ENCODE measurements around the gene AUTS2.

AUTS2 gene

DNA sequence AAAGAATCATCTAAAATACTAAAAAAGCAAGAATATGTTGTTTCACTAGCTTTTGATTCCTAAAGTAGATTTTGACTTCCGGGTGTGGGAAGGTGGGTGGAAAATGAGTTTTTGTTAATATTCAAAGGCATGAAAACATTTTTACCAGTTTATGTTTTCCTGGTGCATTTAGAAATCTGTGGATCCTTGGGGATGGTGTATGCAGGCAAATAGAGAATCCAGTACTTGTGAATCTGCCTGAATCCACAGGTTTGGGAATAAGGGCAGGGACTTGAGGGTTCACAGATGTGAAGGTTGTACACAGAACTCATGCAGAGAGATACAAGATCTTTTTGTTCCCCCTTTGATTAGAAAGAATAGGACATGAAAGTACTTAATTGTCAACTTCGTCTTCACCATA, 22.4 kb downstream of the AUTS2 start:
- H3K4me3 ChIP-seq (ENCODE audit: low read depth, low read length), result no peak overlapping the region
- DNase-seq (ENCODE audit: low read depth), result no peak
- TF ChIP-seq, protein P1, sequence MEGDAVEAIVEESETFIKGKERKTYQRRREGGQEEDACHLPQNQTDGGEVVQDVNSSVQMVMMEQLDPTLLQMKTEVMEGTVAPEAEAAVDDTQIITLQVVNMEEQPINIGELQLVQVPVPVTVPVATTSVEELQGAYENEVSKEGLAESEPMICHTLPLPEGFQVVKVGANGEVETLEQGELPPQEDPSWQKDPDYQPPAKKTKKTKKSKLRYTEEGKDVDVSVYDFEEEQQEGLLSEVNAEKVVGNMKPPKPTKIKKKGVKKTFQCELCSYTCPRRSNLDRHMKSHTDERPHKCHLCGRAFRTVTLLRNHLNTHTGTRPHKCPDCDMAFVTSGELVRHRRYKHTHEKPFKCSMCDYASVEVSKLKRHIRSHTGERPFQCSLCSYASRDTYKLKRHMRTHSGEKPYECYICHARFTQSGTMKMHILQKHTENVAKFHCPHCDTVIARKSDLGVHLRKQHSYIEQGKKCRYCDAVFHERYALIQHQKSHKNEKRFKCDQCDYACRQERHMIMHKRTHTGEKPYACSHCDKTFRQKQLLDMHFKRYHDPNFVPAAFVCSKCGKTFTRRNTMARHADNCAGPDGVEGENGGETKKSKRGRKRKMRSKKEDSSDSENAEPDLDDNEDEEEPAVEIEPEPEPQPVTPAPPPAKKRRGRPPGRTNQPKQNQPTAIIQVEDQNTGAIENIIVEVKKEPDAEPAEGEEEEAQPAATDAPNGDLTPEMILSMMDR (IDR thresholded peaks at IDR 0.05; ENCODE audit: low read depth, low read length, missing control alignments), result no peak

DNA sequence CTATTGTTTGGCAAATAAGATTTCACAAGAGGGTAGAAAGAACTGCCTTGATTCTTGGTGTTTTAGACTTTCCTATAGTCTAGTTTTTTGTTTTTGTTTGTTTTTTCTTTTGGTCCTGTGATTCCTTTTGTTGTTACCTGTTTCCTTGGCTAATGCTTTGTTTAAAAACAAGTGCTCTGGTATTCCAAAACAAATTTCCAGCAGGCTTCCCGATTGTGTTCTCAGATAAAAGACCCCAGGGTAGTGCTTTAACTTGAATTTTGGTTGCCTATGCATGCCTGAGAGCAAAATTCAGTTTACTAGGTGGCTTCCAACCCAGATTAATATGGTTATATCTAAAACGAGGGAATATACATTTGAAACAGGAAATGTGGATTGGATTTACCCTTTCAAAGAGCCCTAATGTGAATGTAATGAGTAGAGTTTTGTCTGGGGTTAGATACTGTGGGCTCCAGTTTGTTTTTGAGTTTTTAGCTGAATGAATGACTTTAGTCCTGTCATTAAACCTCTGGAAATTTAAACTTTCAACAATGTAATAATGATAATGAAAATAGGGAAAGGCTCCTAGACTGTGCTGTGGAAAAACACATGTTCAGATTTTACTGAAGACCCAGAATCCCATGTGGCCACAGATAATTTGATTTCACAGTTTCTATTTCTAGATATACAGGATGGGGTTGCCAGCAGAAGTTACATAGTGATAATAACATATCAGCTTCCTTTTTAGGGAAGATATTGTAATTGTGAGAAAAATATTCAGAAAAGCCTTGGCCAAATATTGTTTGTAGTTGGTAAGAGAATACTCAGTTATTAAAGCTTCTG, 23.9 kb downstream of the AUTS2 start:
- H3K4me3 ChIP-seq (ENCODE audit: low read depth, low read length), result no peak overlapping the region
- DNase-seq (ENCODE audit: low read depth), result no peak
- TF ChIP-seq, protein P1 (IDR thresholded peaks at IDR 0.05; ENCODE audit: low read depth, low read length, missing control alignments), result no peak

DNA sequence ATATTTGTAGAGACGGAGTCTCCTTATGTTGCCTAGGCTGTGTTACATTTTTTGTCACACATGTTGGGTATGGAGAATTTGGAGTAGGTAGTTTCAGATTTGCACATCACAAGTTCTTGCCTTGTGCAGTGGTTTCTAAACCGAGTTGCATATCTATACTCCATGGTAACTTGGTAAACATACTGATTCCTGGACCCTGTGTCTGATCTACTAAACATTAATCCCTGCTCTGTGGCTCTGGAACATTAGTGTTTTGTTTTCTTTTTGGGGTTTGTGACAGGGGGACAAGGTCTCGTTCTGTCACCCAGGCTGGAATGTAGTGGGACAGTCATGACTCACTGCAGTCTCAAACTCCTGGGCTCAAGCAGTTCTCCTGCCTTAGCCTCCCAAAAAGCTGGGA, 24.7 kb downstream of the AUTS2 start:
- TF ChIP-seq, protein P1 (IDR thresholded peaks at IDR 0.05; ENCODE audit: low read depth, low read length, missing control alignments), result no peak
- DNase-seq (ENCODE audit: low read depth), result no peak
- no peak overlapping the region for H3K4me3 ChIP-seq (ENCODE audit: low read depth, low read length)

DNA sequence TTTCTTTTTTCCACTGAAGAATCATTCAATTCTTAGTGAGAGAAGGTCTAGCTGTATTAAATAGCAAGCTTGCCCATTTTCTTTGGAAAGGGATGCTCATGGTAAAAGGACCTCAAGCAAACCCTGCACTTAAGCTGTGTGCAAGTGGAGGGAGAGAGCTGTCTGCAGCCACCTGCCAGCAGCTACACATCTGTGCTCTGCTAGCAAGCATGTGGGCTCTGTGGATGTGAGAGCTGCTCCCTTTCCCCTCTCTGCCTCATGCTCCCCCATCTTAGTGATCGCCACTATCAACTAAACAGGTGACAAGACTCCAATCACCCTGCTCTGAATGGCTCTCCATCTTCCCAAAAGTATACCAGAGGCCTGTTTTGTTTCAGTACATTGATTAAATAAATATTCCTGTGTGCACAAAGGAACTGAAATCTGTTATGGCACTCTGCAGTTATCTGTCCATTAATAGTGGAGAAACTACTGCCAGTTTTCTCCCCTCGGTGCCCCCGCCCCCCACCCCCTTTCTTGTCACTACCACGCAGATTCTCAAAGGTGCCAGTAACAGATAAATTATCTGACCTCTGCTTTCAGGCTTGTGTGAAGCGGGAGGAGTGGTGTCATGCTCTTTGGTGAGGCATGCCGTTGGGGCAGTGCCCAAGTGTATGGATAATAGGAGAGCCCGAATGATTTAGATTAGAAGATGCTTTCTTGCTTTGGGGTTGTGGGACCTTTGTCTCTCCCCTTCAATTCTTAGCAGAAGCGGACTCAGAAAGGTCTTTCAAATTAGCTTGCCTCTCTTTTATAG, 26.4 kb downstream of the AUTS2 start:
- TF ChIP-seq, protein P1 (IDR thresholded peaks at IDR 0.05; ENCODE audit: low read depth, low read length, missing control alignments), result no peak
- no peak overlapping the region for H3K4me3 ChIP-seq (ENCODE audit: low read depth, low read length)
- no peak for DNase-seq (ENCODE audit: low read depth)

DNA sequence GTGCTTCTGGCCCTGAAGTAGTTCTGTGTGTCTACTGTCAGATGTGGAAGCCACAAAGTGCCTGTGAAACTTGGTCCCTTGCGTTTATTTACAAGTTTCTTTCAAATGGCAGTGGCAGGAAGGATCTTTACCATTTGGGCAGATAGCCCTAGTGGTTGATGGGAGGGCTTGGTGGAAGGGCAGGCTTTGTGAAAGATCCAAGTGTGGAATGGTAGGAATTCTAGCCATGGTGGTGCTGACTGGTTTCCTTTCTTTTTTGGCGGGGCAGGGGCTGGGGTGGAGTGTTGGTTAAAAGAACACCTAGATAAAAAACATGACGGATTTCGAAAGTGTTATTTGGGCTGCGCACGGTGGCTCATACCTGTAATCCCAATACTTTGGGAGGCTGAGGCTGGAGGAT, 27.0 kb downstream of the AUTS2 start:
- TF ChIP-seq, protein P1 (IDR thresholded peaks at IDR 0.05; ENCODE audit: low read depth, low read length, missing control alignments), result no peak
- no peak for DNase-seq (ENCODE audit: low read depth)
- no peak overlapping the region for H3K4me3 ChIP-seq (ENCODE audit: low read depth, low read length)

DNA sequence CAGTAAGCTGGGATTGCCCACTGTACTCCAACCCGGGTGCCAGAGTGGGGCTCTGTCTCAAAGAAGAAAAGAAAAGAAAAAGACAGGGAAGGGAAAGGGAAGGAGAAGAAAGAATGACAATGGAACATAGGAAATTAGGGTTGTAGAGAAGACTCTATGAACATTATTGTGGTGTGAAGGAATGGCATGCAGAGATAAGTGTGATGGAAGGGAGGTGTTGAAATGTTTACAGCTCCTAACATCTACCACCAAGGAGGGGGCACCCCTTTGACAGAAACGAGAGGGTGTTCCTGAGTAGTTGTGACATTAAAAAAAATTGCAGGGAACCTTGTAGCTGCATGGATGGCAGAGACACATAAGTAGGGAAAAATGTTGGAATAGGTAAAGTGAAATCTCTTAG, 27.5 kb downstream of the AUTS2 start:
- no peak for DNase-seq (ENCODE audit: low read depth)
- H3K4me3 ChIP-seq (ENCODE audit: low read depth, low read length), result no peak overlapping the region

More for the DNA sequence above, 27.5 kb downstream of the AUTS2 start:
- TF ChIP-seq, protein P1 (IDR thresholded peaks at IDR 0.05; ENCODE audit: low read depth, low read length, missing control alignments), result no peak

All from GM12864 (cell line).